ENCODE results near the gene ILKAP.

Gene ILKAP

GRCh38 chr2:238152771-238153688 lies 50.5 kb downstream of the ILKAP start:
- DNase-seq (ENCODE audit: low read depth): no peak

GRCh38 chr2:238151628-238152235 lies 51.8 kb downstream of the ILKAP start:
- DNase-seq (ENCODE audit: low read depth): no peak

GRCh38 chr2:238151205-238151604 lies 52.3 kb downstream of the ILKAP start:
- DNase-seq (ENCODE audit: low read depth): no peak

GRCh38 chr2:238150686-238151085 lies 52.8 kb downstream of the ILKAP start:
- DNase-seq (ENCODE audit: low read depth): no peak

- no peak for DNase-seq (ENCODE audit: low read depth)
These were observed 53.5 kb downstream of the ILKAP start for GRCh38 chr2:238149841-238150572.

- DNase-seq (ENCODE audit: low read depth): no peak
These were observed 54.5 kb downstream of the ILKAP start for GRCh38 chr2:238148981-238149380.

GRCh38 chr2:238146884-238147544 lies 56.5 kb downstream of the ILKAP start:
- no peak for DNase-seq (ENCODE audit: low read depth)

GRCh38 chr2:238145851-238146250 lies 57.6 kb downstream of the ILKAP start:
- no peak for DNase-seq (ENCODE audit: low read depth)

GRCh38 chr2:238145046-238145445 lies 58.4 kb downstream of the ILKAP start:
- DNase-seq (ENCODE audit: low read depth): no peak

GRCh38 chr2:238144262-238144661 lies 59.2 kb downstream of the ILKAP start:
- no peak for DNase-seq (ENCODE audit: low read depth)

GRCh38 chr2:238143239-238143951 lies 60.1 kb downstream of the ILKAP start:
- peak; percentile 68 for DNase-seq (ENCODE audit: low read depth)

- no peak for DNase-seq (ENCODE audit: low read depth)
These were observed 60.9 kb downstream of the ILKAP start for GRCh38 chr2:238142382-238143205.

GRCh38 chr2:238141541-238142318 lies 61.8 kb downstream of the ILKAP start:
- no peak for DNase-seq (ENCODE audit: low read depth)

- DNase-seq (ENCODE audit: low read depth): no peak
These were observed 62.6 kb downstream of the ILKAP start for GRCh38 chr2:238140721-238141540.

GRCh38 chr2:238140040-238140439 lies 63.5 kb downstream of the ILKAP start:
- DNase-seq (ENCODE audit: low read depth): no peak

GRCh38 chr2:238139196-238140039 lies 64.1 kb downstream of the ILKAP start:
- no peak for DNase-seq (ENCODE audit: low read depth)

GRCh38 chr2:238138331-238139195 lies 64.9 kb downstream of the ILKAP start, which contains the start of gene KLHL30:
Gene KLHL30 (plus strand): TSS chr2:238138668. CDS start chr2:238140755, 2,087 bp downstream.
- no peak for DNase-seq (ENCODE audit: low read depth)
